Measurements from ENCODE around the gene YWHAH. TPM values are rescaled to one million over a fixed set of nuclear protein-coding genes. Genes with fewer than 3 reads are reported as not detected.
A peak's percentile ranks its signal among the peaks of the same experiment; 100 is the strongest.

YWHAH gene
- total RNA-seq, 1 donor from 2014 or later: 160 TPM

DNA sequence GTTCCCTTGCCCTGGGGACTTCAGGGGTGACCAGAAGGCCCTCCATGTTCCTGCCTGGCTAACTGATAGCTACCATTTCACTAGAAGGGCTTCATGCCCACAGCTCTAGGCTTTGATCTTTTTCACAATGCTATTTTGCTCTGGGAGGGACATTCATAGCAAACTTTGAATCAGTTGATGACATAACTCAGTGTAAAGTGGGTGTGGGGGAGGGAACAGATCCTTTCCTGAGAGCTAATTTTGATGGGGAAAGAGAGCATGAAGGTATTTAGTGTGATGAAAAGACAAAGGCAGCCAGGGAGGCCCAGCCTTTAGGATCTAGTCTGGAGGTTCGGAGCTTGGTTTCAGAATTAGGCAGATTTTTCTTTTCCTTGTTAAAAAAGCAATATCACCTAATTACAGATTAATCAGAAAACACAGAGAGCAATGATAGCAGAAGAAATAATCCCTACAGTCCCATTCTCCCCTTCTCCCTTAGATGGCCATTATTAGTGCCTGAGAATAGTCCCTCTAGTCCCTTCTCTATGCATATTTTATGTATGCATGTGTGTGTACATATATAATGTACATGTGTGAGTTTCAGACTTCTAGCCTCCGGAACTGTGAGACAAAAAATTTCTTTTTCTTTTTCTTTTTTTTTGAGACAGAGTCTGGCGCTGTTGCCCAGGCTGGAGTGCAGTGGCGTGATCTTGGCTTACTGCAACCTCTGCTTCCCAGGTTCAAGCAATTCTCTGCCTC is 46.9 kb downstream of the YWHAH start:
- Histone ChIP-seq H3K36me3 (ENCODE audit: insufficient read depth, low read length) (no peaks in the 10 kb centered on the region), H2AFZ (ENCODE audit: low read depth, low read length) (no peak overlapping the region), H3K27me3 (ENCODE audit: insufficient read depth, low read length) (peaks cover 6% of the 10 kb centered on the region), H3K4me2 (ENCODE audit: low read length) (no peak overlapping the region), H3K4me1 (ENCODE audit: insufficient read depth, low read length) (no peaks in the 10 kb centered on the region), H4K20me1 (ENCODE audit: insufficient read depth, low read length) (no peaks in the 10 kb centered on the region), H3K9ac (ENCODE audit: low read length) (no peak overlapping the region), H3K27ac (ENCODE audit: low read depth, low read length) (no peak overlapping the region), H3K4me3 (ENCODE audit: insufficient read depth, low read depth, low read length) (no peak overlapping the region), H3K9me3 (ENCODE audit: insufficient read depth, low read depth, low read length) (no peaks in the 10 kb centered on the region), H3K79me2 (ENCODE audit: insufficient read depth, low read length) (no peaks in the 10 kb centered on the region)
- Mint-ChIP-seq H3K4me1 (ENCODE audit: low read depth, unreplicated experiment) (peaks cover 6% of the 10 kb centered on the region), H3K27ac (ENCODE audit: unreplicated experiment) (no peak overlapping the region), H3K9me3 (ENCODE audit: unreplicated experiment) (no peaks in the 10 kb centered on the region), H3K27me3 (ENCODE audit: low read depth, unreplicated experiment) (peaks cover 12% of the 10 kb centered on the region), H3K4me3 (ENCODE audit: unreplicated experiment) (no peak overlapping the region), H3K36me3 (ENCODE audit: low read depth, unreplicated experiment) (no peaks in the 10 kb centered on the region)
- DNase-seq (ENCODE audit: low read depth): no peak
- FAIRE-seq: no peak
- TF ChIP-seq, protein P1, sequence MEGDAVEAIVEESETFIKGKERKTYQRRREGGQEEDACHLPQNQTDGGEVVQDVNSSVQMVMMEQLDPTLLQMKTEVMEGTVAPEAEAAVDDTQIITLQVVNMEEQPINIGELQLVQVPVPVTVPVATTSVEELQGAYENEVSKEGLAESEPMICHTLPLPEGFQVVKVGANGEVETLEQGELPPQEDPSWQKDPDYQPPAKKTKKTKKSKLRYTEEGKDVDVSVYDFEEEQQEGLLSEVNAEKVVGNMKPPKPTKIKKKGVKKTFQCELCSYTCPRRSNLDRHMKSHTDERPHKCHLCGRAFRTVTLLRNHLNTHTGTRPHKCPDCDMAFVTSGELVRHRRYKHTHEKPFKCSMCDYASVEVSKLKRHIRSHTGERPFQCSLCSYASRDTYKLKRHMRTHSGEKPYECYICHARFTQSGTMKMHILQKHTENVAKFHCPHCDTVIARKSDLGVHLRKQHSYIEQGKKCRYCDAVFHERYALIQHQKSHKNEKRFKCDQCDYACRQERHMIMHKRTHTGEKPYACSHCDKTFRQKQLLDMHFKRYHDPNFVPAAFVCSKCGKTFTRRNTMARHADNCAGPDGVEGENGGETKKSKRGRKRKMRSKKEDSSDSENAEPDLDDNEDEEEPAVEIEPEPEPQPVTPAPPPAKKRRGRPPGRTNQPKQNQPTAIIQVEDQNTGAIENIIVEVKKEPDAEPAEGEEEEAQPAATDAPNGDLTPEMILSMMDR (IDR thresholded peaks at IDR 0.05; ENCODE audit: insufficient read depth, low read depth, low read length): no peak
- no peak for TF ChIP-seq EZH2 (IDR thresholded peaks at IDR 0.05; ENCODE audit: insufficient read depth, low read length)

DNA sequence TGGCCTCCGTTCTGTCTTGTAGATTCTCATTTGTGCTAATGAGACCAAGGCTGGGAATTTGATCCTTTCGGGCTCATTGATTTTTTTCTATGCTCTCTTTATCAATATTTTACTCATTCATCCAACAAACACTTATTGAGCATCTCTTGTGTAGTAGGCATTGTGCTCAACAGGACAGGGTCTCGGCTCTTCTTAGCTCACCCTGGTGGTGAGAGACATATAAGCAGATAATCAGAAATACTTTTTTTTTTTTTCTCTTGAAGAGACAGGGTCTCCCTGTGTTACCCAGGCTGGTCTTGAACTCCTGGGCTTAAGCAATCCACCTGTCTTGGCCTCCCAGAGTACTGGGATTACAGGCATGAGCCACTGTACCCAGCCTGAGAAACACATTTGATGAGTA is 50.7 kb downstream of the YWHAH start:
- Mint-ChIP-seq H3K36me3 (ENCODE audit: low read depth, unreplicated experiment) (no peaks in the 10 kb centered on the region), H3K4me3 (ENCODE audit: unreplicated experiment) (no peak overlapping the region), H3K27me3 (ENCODE audit: low read depth, unreplicated experiment) (peaks cover 19% of the 10 kb centered on the region), H3K27ac (ENCODE audit: unreplicated experiment) (no peak overlapping the region), H3K9me3 (ENCODE audit: unreplicated experiment) (no peaks in the 10 kb centered on the region), H3K4me1 (ENCODE audit: low read depth, unreplicated experiment) (peaks cover 6% of the 10 kb centered on the region)
- Histone ChIP-seq H3K9me3 (ENCODE audit: insufficient read depth, low read depth, low read length) (no peaks in the 10 kb centered on the region), H3K4me3 (ENCODE audit: insufficient read depth, low read depth, low read length) (no peak overlapping the region), H4K20me1 (ENCODE audit: insufficient read depth, low read length) (no peaks in the 10 kb centered on the region), H3K27ac (ENCODE audit: low read depth, low read length) (no peak overlapping the region), H3K36me3 (ENCODE audit: insufficient read depth, low read length) (no peaks in the 10 kb centered on the region), H3K4me2 (ENCODE audit: low read length) (no peak overlapping the region), H3K4me1 (ENCODE audit: insufficient read depth, low read length) (no peaks in the 10 kb centered on the region), H3K27me3 (ENCODE audit: insufficient read depth, low read length) (peaks cover 3% of the 10 kb centered on the region), H3K9ac (ENCODE audit: low read length) (no peak overlapping the region), H2AFZ (ENCODE audit: low read depth, low read length) (no peak overlapping the region), H3K79me2 (ENCODE audit: insufficient read depth, low read length) (no peaks in the 10 kb centered on the region)
- FAIRE-seq: no peak
- TF ChIP-seq, protein P1 (IDR thresholded peaks at IDR 0.05; ENCODE audit: insufficient read depth, low read depth, low read length): peak; percentile 18
- no peak for TF ChIP-seq EZH2 (IDR thresholded peaks at IDR 0.05; ENCODE audit: insufficient read depth, low read length)
- no peak for DNase-seq (ENCODE audit: low read depth)

DNA sequence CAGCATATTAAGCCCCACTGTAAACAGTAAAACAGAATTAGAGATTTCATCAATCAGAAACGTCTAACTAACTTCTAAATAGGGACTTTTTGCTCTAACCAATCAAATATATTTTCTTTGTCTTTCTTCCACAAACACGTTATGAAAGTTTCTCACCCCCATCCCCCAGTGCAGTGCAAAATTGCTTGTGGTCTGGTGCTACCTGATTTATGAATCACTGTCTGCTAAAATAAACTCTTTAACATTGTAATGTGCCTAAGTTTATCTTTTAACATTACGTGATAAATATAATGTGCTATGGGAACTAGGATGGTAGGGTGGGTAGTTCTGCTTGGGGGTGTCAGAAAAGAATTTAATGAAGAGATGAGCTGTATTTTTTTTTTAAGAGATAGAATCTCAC is 51.5 kb downstream of the YWHAH start:
- no peaks in the 10 kb centered on the region for H3K79me2 ChIP-seq (ENCODE audit: insufficient read depth, low read length)
- peaks cover 5% of the 10 kb centered on the region for H3K4me1 Mint-ChIP-seq (ENCODE audit: low read depth, unreplicated experiment)
- TF ChIP-seq EZH2 (IDR thresholded peaks at IDR 0.05; ENCODE audit: insufficient read depth, low read length): no peak
- TF ChIP-seq, protein P1 (IDR thresholded peaks at IDR 0.05; ENCODE audit: insufficient read depth, low read depth, low read length): no peak
- H3K9me3 Mint-ChIP-seq (ENCODE audit: unreplicated experiment): no peaks in the 10 kb centered on the region
- no peaks in the 10 kb centered on the region for H3K4me1 ChIP-seq (ENCODE audit: insufficient read depth, low read length)
- H3K4me2 ChIP-seq (ENCODE audit: low read length): no peak overlapping the region
- no peak overlapping the region for H3K9ac ChIP-seq (ENCODE audit: low read length)
- H3K4me3 ChIP-seq (ENCODE audit: insufficient read depth, low read depth, low read length): no peak overlapping the region
- H3K27ac Mint-ChIP-seq (ENCODE audit: unreplicated experiment): no peak overlapping the region
- H3K27me3 Mint-ChIP-seq (ENCODE audit: low read depth, unreplicated experiment): peaks cover 13% of the 10 kb centered on the region
- FAIRE-seq (no peak), DNase-seq (ENCODE audit: low read depth) (peak; percentile 16)
- no peaks in the 10 kb centered on the region for H3K27me3 ChIP-seq (ENCODE audit: insufficient read depth, low read length)
- no peaks in the 10 kb centered on the region for H3K36me3 ChIP-seq (ENCODE audit: insufficient read depth, low read length)
- H2AFZ ChIP-seq (ENCODE audit: low read depth, low read length): no peak overlapping the region
- no peaks in the 10 kb centered on the region for H4K20me1 ChIP-seq (ENCODE audit: insufficient read depth, low read length)
- no peaks in the 10 kb centered on the region for H3K9me3 ChIP-seq (ENCODE audit: insufficient read depth, low read depth, low read length)
- no peak overlapping the region for H3K4me3 Mint-ChIP-seq (ENCODE audit: unreplicated experiment)
- H3K27ac ChIP-seq (ENCODE audit: low read depth, low read length): no peak overlapping the region
- H3K36me3 Mint-ChIP-seq (ENCODE audit: low read depth, unreplicated experiment): no peaks in the 10 kb centered on the region

Measured in astrocyte (in vitro differentiated cells and primary cell).